GM19351 (cell line): ENCODE results near the gene EXOC6B.
"Not testable (repeated sequence)": the region's sequence is repeated elsewhere in the genome, so short reads cannot be mapped to it uniquely, and the experiment has no call there.

Experiments
- ATAC-seq: cut with Tn5 transposase; IDR thresholded peaks from one replicate; pipeline ENCODE4 v1.9.1; 2021; ENCODE audit warnings: mild to moderate bottlenecking, moderate library complexity; ENCODE audit not compliant: unreplicated experiment

EXOC6B gene

GRCh38 chr2:72484622-72485021 is 341.2 kb downstream of the EXOC6B start:
- not testable (repeated sequence) for ATAC-seq

- ATAC-seq: no peak
These were observed 342.5 kb downstream of the EXOC6B start for GRCh38 chr2:72483346-72483745.

- no peak for ATAC-seq
These were observed 350.6 kb downstream of the EXOC6B start for GRCh38 chr2:72475246-72475645.

DNA sequence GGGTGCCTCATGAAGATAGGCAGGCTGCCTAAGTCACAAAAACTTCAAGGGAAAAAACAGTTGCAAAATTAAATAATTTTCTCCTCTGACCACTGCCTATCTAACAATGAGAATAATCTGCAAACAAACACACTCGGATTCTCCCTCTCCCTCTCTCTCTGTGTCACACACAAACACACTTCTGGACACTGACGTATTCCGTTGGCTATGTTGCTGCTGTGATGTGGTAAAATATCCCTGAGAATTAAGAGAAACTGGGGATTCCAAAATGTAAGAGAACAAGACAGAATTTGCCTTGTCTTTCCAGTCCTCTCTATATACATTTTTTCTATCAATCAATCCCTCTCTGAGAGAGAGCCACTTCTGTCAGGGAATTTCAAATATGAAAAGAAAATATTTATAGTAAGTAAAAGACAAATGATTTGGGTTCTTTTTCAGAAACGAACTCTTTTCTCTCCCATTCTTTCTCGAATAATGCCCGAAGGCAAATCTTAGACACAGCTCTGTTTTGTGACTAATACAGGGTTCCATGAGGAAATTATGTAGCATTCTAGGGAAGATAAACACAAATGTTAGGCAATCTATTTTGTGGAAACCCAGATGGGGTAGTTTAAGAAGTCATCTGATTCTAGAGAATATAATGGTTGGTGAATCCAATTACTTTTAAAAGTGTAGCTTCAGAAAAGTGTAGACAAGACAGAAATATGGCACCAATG is 367.9 kb downstream of the EXOC6B start:
- ATAC-seq: no peak

DNA sequence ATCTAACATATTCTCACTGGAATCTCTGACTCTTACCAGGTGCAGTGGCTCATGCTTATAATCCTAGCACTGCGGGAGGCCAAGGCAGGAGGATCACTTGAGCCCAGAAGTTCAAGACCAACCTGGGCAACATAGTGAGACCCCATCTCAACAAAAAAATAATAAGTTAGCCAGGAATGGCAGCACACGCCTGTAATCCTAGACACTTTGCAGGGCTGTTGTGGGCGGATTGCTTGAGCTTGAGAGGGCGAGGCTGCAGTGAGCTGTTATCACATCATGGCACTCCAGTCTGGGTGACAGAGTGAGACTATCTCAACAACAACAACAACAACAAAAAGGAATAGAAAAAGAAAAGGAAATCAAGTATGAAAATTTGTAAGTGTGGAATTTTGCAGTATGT is 371.6 kb downstream of the EXOC6B start:
- no peak for ATAC-seq

DNA sequence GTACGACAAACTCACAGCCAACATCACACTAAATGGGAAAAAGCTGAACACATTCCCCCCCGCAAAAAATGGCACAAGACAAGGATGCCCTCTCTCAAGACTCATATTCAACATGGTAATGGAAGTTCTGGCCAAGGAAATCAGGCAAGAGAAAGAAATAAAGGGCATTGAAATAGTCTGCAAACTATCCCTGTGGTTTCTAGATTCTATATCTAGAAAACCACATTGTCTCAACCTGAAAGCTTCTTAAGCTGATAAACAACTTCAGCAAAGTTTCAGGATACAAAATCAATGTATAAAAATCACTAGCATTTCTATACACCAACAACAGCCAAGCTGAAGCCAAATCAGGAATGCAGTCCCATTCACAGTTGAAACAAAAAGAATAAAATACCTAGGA is 383.6 kb downstream of the EXOC6B start:
- no peak for ATAC-seq

- ATAC-seq: no peak
These were observed 385.9 kb downstream of the EXOC6B start for GRCh38 chr2:72439892-72440291.

DNA sequence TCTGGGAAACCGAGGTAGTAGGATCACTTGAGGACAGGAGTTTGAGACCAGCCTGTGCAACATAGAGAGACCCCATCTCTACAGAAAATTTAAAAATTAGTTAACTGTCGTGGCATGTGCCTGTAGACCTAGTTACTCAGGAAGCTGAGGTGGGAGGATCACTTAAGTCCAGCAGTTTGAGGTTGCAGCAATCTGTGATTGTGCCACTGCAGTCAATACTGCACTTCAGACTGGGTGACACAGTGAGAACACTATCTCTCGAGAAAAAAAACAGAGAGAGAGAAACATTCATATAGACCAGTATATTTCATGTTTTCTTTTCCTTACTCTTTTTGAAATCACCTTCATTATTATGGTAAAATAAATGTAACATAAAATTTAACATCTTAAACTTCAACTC is 387.5 kb downstream of the EXOC6B start:
- ATAC-seq: no peak

GRCh38 chr2:72431737-72432136 is 394.1 kb downstream of the EXOC6B start:
- no peak for ATAC-seq

DNA sequence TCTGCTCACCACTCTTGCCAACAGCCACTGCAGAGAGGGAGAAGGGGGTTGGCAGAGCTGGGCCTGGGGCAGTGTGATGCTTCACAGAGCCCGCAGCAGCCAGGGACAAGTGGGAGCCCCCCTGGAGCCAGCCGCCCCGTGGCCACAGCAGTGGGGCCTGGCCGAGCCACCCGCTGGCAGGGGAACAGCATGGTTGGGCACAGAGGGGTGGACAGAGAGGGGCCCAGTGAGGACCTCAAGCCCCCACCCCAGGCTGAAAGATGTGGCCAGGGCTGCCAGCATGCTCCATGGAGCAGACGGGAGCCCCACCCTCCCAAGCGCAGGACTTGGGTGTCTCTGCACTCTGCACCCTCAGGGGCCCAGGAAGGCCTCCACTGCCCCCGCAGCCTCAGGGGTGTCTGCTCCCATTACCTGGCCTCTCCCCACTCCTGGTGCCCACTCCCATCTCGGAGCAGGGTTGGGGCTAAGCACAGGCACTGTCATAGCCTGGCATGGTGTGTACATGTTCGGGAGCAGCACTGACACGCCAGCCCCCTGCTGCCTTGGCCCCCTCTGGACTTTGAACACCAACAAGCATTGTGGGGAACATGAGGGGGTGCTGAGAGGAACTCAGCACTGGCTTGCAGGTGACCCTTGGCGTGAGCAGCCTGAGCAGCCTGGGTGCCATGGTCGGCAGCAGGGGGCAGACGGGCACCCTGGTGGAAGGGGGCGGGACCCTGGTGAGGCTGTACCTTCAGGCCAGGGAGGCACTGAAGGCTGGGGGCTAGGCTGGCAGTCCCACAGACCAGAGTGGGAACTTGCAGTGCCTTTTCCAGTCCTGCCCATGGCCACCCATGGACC is 398.6 kb downstream of the EXOC6B start:
- ATAC-seq: no peak

DNA sequence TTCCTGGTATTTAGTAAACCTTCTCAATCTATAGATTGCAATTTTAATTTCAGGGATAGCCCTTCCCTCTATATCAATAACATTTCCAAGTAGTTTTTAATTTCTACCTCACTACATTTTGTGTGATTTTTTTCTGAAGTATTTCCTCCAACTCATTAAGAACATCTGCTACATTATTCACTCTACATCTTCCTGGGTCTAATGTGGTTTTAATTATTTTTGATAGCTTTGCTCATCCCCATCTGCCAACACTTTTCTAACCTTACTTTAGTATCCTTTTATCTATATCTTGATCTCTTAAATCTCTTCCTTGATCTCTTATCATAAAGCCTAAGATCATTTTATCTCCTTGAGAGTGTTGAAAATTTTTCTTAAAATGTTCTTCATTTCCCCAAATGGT is 399.8 kb downstream of the EXOC6B start:
- ATAC-seq: no peak

DNA sequence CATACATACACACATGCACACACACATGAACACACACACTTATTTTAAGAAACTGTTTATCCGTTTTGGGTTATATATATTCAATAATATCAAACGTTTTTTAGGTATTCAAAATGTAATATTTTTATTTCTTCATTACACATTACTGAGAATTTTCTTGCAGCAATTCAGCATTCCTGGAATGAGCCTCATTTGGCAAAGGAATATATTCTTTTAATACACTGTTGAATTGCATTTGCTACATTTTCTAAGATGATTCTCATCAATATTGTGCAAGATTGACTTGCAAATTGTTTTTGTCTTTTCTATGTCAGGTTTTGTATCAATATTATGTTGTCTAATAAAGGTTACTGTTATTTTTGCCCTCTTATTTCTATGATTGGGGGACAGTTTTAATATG is 402.1 kb downstream of the EXOC6B start:
- no peak for ATAC-seq

DNA sequence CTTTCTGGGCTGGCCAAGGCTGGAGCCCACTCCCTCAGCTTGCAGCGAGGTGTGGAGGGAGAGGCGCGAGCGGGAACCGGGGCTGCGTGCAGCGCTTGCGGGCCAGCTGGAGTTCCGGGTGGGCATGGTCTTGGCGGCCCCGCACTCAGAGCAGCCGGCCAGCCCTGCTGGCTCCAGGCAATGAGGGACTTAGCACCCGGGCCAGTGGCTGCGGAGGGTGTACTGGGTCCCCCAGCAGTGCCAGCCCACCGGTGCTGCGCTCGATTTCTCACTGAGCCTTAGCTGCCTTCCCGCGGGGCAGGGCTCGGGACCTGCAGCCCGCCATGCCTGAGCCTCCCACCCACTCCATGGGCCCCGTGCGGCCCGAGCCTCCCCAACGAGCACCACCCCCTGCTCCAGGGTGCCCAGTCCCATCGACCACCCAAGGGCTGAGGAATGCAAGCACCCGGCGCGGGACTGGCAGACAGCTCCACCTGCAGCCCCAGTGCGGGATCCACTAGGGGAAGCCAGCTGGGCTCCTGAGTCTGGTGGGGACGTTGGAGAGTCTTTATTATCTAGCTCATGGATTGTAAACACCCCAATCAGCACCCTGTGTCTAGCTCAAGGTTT is 404.0 kb downstream of the EXOC6B start:
- not testable (repeated sequence) for ATAC-seq

DNA sequence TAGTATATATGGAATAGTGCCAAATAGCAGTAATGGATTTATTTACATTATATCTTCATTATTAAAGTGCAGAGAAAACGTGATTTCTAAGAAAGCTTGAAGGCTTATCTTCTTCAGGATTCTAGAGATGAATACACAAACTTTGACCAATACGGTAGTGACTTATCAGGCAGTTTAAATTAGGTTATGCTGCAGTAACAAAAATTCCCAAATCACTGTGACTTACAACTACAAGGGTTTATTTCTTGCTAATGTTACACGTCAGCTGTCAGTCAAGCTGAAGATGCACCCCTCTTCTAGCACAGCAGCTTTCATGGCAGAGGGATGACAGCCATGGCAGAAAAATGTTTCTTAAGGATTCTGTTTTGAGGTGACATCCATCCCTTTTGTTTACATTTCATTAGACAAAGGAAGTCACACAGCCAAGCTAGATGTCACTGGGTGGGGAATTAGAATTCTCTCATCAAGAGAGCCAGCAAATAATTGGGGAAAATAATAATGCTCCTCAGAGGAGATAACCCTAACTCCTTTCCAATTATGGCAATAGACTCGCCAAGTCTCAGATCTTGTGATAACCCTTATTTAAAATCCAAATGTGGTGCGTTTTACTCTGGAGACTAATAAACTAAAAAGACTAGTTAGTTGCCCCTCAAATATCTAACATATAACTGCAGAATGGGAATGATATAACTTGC is 409.9 kb downstream of the EXOC6B start:
- no peak for ATAC-seq

DNA sequence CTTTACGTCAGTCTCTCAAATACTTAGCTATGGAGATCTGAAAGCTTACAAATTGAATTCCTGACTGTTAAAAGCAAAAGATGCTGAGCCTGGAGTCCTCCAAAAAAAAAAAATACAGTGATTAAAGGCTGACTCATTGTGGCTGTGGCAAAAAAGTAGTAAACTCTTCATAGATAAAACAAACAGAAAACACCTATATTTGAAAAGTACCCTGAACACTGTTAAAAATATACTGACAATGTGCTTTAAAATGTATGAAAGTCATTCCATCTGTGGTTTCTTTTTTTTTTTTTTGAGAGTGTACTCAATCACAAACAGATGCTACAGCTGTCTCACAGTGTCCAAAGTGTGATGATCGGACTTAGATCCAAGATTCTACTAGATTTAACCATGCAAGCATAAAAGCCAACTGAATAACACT is 410.6 kb downstream of the EXOC6B start:
- ATAC-seq: no peak

DNA sequence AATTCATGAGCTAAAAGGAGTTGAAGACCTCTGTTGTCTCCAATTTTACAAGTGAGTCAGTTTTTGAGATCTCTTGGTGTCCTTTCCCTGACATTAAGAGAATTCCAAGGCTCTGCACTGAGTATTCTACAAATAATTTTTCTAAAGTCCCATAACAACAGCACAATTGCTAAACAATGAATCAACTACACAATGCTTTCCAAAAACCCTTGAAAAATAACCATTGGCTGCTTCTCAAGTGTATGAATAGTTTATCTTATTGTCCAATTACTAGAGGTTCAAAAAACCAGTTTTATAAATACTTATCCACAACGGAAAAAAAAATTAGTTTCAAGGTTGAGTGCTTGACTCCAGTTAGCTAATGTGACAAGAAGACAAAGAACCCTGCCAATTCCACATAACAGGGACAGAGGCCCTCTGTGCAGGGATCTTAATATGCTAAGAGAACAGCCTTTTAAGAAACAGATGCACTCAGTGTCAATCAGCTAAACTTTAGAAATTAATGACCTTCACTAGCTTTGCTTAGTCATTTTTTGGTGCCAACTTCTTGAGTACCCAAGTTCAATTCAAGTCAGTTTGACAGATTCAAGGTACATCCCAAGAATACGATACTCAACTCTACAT is 411.6 kb downstream of the EXOC6B start:
- no peak for ATAC-seq

DNA sequence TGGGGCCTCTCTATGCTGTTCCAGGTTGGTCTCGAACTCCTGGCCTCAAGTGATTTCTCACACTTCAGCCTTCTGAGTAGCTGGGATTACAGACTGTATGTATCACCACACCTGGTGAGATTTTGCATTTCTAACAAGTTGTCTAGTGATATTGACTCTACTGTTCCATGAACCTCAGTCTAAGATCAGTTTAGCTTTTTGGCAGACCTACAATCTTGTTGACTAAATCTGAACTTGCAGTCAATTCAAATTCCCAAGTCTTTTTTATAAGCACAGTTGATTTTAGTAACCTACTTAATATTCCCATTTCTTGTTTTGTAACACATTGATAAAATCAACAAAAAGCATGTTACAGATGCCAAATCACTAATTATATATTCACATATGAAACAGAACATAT is 412.1 kb downstream of the EXOC6B start:
- ATAC-seq: no peak

- ATAC-seq: no peak
These were observed 413.6 kb downstream of the EXOC6B start for GRCh38 chr2:72412214-72412613.

GRCh38 chr2:72399879-72400278 is 426.0 kb downstream of the EXOC6B start:
- ATAC-seq: no peak

DNA sequence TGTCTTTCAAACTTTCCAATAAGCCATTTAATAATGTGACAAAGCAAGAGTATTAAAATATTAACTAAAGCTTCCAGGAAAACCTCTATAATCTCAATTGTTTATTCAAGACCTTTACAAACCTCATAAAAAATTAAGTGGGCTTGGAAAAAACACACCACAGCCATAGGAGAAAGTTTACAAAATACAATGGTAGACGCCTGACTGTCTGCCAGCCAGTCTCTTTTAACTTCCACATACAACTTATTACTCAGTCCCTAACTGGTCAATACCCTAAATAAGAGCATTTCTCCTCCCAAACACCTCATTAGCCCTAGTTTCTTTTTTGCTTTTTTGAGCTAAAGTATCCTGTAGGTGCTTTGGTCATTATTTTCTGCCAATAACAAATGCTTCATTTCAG is 430.7 kb downstream of the EXOC6B start:
- no peak for ATAC-seq

DNA sequence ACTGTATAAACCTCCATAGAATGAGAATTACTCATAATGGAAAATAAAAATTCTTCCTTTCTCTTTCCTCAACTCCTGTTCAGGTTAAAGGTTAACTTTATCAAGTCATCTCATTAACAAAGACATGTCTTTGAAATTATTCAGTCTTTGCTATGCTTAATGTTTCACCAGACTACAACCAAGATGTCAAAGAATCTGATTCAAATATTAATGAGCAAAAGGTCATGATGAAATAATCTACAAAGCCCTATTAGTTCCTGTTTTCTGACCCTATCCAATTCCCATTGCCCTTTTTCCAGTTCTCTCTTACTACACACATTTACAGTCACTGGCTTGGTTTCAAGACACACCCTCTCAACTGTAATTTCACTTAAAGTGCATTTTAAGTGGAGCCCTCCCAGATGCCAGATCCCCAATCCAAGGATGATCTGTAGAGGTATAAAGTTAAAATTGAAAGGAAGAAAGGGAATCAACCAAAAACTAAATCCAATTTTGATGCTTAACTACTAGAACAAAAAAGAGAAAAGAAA is 431.2 kb downstream of the EXOC6B start:
- ATAC-seq: no peak
